ENCODE results near the gene PPP5C. TPM values are rescaled to one million over a fixed set of nuclear protein-coding genes. Genes with fewer than 3 reads are reported as not detected.
A peak's percentile ranks its signal among the peaks of the same experiment; 100 is the strongest.
"Not testable (repeated sequence)": the region's sequence is repeated elsewhere in the genome, so short reads cannot be mapped to it uniquely, and the experiment has no call there.

The PPP5C gene
- total and polyA plus RNA-seq, 2 donors, result 30.7 to 44.5 TPM

GRCh38 chr19:46364359-46364758 is 17.5 kb downstream of the PPP5C start:
- peaks cover 3% of the 10 kb centered on the region for H3K36me3 ChIP-seq (ENCODE audit: insufficient read depth)
- no peak overlapping the region for H3K4me3 ChIP-seq (ENCODE audit: low read depth, low read length)
- 91% methylated on average over 2 of the region's 2 CpGs for WGBS
- DNase-seq (ENCODE audit: extremely low spot score), result no peak
- H3K27ac ChIP-seq (ENCODE audit: low read depth), result no peak overlapping the region
- H3K4me1 ChIP-seq (ENCODE audit: insufficient read depth), result no peaks in the 10 kb centered on the region

DNA sequence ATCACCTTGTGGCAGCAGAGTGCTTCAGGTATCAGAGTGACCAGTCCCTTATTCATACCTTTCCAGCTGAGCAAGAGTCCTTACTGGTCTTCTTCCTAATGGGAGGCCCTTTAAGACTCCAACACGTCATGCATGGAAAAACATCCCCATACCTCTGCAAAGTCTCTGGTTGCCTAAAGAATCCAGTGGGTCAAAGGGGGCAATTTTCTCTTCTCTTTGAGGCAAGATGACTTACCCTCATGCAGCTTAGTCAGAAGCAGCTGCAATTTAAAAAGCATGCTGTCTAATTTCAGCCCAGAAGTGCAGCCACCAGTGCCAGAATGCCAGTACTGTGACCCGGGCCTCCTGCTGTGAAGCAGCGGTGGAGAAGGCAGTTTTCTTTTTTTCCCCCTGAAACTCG is 18.7 kb downstream of the PPP5C start:
- 87% methylated on average over 4 of the region's 4 CpGs for WGBS
- Histone ChIP-seq H3K4me3 (ENCODE audit: low read depth, low read length) (no peak overlapping the region), H3K4me1 (ENCODE audit: insufficient read depth) (no peaks in the 10 kb centered on the region), H3K27ac (ENCODE audit: low read depth) (no peak overlapping the region), H3K36me3 (ENCODE audit: insufficient read depth) (peaks cover 3% of the 10 kb centered on the region)
- DNase-seq (ENCODE audit: extremely low spot score), result no peak

GRCh38 chr19:46366620-46367292 is 19.9 kb downstream of the PPP5C start:
- Histone ChIP-seq H3K4me3 (ENCODE audit: low read depth, low read length) (no peak overlapping the region), H3K4me1 (ENCODE audit: insufficient read depth) (no peaks in the 10 kb centered on the region), H3K27ac (ENCODE audit: low read depth) (no peak overlapping the region), H3K36me3 (ENCODE audit: insufficient read depth) (peaks cover 3% of the 10 kb centered on the region)
- no peak for DNase-seq (ENCODE audit: extremely low spot score)
- 90% methylated on average over 9 of the region's 9 CpGs for WGBS

GRCh38 chr19:46367426-46367825 is 20.5 kb downstream of the PPP5C start:
- Histone ChIP-seq H3K27ac (ENCODE audit: low read depth) (no peak overlapping the region), H3K4me1 (ENCODE audit: insufficient read depth) (no peaks in the 10 kb centered on the region), H3K4me3 (ENCODE audit: low read depth, low read length) (no peak overlapping the region), H3K36me3 (ENCODE audit: insufficient read depth) (peaks cover 3% of the 10 kb centered on the region)
- 95% methylated on average over 5 of the region's 5 CpGs for WGBS
- no peak for DNase-seq (ENCODE audit: extremely low spot score)

- DNase-seq (ENCODE audit: extremely low spot score), result no peak
- no peaks in the 10 kb centered on the region for H3K4me1 ChIP-seq (ENCODE audit: insufficient read depth)
- no peak overlapping the region for H3K4me3 ChIP-seq (ENCODE audit: low read depth, low read length)
- peaks cover 3% of the 10 kb centered on the region for H3K36me3 ChIP-seq (ENCODE audit: insufficient read depth)
- 89% methylated on average over 7 of the region's 7 CpGs for WGBS
- H3K27ac ChIP-seq (ENCODE audit: low read depth), result no peak overlapping the region
These were observed 21.2 kb downstream of the PPP5C start for GRCh38 chr19:46368116-46368515.

DNA sequence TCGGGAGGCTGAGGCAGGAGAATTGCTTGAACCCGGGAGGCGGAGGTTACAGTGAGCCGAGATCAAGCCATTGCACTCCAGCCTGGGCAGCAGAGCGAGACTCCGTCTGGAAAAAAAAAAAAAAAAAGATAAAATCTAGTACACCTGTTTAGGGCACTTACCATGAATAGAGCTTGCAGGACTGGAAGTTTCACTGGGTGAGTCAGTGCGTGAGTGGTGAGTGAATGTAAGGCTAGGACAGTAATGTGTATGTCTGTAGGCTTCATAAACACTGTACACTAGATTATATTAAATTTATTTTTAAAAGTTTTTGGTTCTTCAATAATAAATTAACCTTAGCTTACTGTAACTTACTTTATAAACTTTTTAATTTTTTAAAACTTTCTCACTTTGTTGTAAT is 22.9 kb downstream of the PPP5C start:
- 91% methylated on average over 7 of the region's 7 CpGs for WGBS
- Histone ChIP-seq H3K4me1 (ENCODE audit: insufficient read depth) (no peaks in the 10 kb centered on the region), H3K36me3 (ENCODE audit: insufficient read depth) (no peaks in the 10 kb centered on the region), H3K27ac (ENCODE audit: low read depth) (no peak overlapping the region), H3K4me3 (ENCODE audit: low read depth, low read length) (no peak overlapping the region)
- DNase-seq (ENCODE audit: extremely low spot score), result no peak

DNA sequence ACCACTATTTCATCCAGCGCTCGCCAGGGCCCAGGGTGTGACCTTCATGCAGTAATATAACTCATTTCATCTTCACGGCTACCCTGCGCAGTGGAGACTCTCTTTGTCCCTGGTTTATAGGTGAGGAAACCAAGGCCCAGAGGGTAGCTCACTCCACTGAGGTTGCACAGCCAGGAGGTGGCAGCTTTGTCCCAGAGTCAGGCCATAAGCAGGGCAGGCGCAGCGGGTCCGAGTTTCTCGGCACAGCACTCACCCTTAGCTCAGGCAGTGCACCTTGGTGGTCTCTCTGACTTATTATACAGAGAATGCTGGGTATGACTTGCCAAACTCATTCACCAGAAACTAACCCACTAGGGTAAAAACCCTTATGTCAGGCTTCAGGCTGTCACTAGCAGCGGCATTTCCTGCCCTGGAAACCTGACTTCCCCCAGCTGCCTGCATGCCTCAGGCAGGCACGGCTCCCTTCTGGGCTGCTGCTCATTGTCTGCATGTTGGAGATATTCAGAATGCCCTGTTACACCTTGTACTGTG is 24.5 kb downstream of the PPP5C start:
- no peaks in the 10 kb centered on the region for H3K36me3 ChIP-seq (ENCODE audit: insufficient read depth)
- H3K4me3 ChIP-seq (ENCODE audit: low read depth, low read length), result no peak overlapping the region
- DNase-seq (ENCODE audit: extremely low spot score), result no peak
- H3K27ac ChIP-seq (ENCODE audit: low read depth), result no peak overlapping the region
- WGBS, result 80% methylated on average over 10 of the region's 10 CpGs
- no peaks in the 10 kb centered on the region for H3K4me1 ChIP-seq (ENCODE audit: insufficient read depth)

- no peaks in the 10 kb centered on the region for H3K36me3 ChIP-seq (ENCODE audit: insufficient read depth)
- DNase-seq (ENCODE audit: extremely low spot score), result no peak
- 72% methylated on average over 11 of the region's 11 CpGs for WGBS
- no peak overlapping the region for H3K4me3 ChIP-seq (ENCODE audit: low read depth, low read length)
- H3K27ac ChIP-seq (ENCODE audit: low read depth), result peak overlapping the region; percentile 31
- H3K4me1 ChIP-seq (ENCODE audit: insufficient read depth), result no peaks in the 10 kb centered on the region
These were observed 26.1 kb downstream of the PPP5C start for GRCh38 chr19:46372901-46373490.

GRCh38 chr19:46373491-46374359 is 26.8 kb downstream of the PPP5C start:
- no peaks in the 10 kb centered on the region for H3K36me3 ChIP-seq (ENCODE audit: insufficient read depth)
- no peak for DNase-seq (ENCODE audit: extremely low spot score)
- H3K4me1 ChIP-seq (ENCODE audit: insufficient read depth), result no peaks in the 10 kb centered on the region
- 62% methylated on average over 17 of the region's 17 CpGs for WGBS
- H3K4me3 ChIP-seq (ENCODE audit: low read depth, low read length), result no peak overlapping the region
- no peak overlapping the region for H3K27ac ChIP-seq (ENCODE audit: low read depth)

GRCh38 chr19:46374536-46375475 is 27.9 kb downstream of the PPP5C start:
- no peak for DNase-seq (ENCODE audit: extremely low spot score)
- WGBS, result 88% methylated on average over 21 of the region's 21 CpGs
- Histone ChIP-seq H3K27ac (ENCODE audit: low read depth) (no peak overlapping the region), H3K4me3 (ENCODE audit: low read depth, low read length) (no peak overlapping the region), H3K36me3 (ENCODE audit: insufficient read depth) (no peaks in the 10 kb centered on the region), H3K4me1 (ENCODE audit: insufficient read depth) (no peaks in the 10 kb centered on the region)

DNA sequence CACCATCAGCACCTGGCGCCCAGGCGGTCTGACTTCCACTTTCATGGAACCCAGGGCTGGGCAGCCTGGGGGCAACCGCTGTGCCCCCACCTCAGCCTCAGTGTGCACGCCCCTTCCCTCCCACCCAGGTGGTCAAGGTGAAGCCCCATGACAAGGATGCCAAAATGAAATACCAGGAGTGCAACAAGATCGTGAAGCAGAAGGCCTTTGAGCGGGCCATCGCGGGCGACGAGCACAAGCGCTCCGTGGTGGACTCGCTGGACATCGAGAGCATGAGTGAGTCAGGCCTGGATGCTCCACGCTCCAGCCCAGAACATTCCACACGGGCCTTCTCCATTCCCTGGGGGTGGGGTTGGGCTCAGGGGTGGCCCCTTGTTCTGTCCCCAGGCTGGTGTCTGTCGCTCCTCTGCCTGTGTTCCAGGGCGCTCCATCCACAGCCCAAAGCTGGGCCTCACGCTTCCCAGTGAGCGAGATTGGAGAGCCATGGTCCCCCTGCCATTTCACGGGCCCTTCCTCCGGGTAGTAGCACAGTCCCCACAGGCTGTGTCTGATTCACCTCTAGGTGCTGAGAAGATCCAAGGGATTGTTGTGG is 28.7 kb downstream of the PPP5C start:
- H3K4me3 ChIP-seq (ENCODE audit: low read depth, low read length); DNase-seq (ENCODE audit: extremely low spot score); H3K36me3 ChIP-seq (ENCODE audit: insufficient read depth); H3K27ac ChIP-seq (ENCODE audit: low read depth); H3K4me1 ChIP-seq (ENCODE audit: insufficient read depth): not testable (repeated sequence)
- 93% methylated on average over 22 of the region's 22 CpGs for WGBS

GRCh38 chr19:46376241-46377153 is 29.6 kb downstream of the PPP5C start:
- no peak overlapping the region for H3K27ac ChIP-seq (ENCODE audit: low read depth)
- DNase-seq (ENCODE audit: extremely low spot score), result no peak
- no peak overlapping the region for H3K4me3 ChIP-seq (ENCODE audit: low read depth, low read length)
- H3K4me1 ChIP-seq (ENCODE audit: insufficient read depth), result no peaks in the 10 kb centered on the region
- no peaks in the 10 kb centered on the region for H3K36me3 ChIP-seq (ENCODE audit: insufficient read depth)
- 95% methylated on average over 20 of the region's 20 CpGs for WGBS

Data from urinary bladder (tissue), 4 donors.